PC-3 (cell line): Measurements from ENCODE around the gene ZFYVE27. TPM values are rescaled to one million over a fixed set of nuclear protein-coding genes. Genes with fewer than 3 reads are reported as not detected.

Experiments
- ATAC-seq: fragments of 200-7000 bp; cut with Tn5 transposase; 2 replicates; pipeline ENCODE4 v1.9.1; 2020; ENCODE audit warnings: mild to moderate bottlenecking, moderate library complexity
- BruUV-seq: library from RNA; stranded (reverse); fragments of 400-500 nt; replicated peaks from 2 replicates; lab custom pipeline; 2021; lab: Mats Ljungman, UMichigan
- CTCF ChIA-PET: fragments of 300-600 bp; sonication (Branson Sonifier 250); formaldehyde crosslinking; loops from one replicate; lab custom pipeline; 2022; ENCODE audit warnings: antibody characterized with exemption; lab: Charles Lee
- POLR2A ChIA-PET: fragments of 300-600 bp; sonication (Branson Sonifier 250); formaldehyde crosslinking; loops from one replicate; lab custom pipeline; 2022; ENCODE audit warnings: antibody characterized with exemption; ENCODE audit not compliant: unreplicated experiment; lab: Charles Lee
- DNase-seq: peaks from one replicate; pipeline ENCODE4 v3.0.0-alpha.2; 2015
- H2AFZ ChIP-seq: fragments of 300-600 bp; sonication (generic); 2 replicates; pipeline ENCODE4 v1.6.0; 2016; ENCODE audit warnings: antibody characterized with exemption, low read length
- H3F3A ChIP-seq: fragments of 300-600 bp; sonication (generic); one replicate; pipeline ENCODE4 v1.6.0; 2017; ENCODE audit warnings: antibody characterized with exemption, low read length, control low read depth, mild to moderate bottlenecking; ENCODE audit not compliant: unreplicated experiment
- H3K27ac ChIP-seq: fragments of 300-600 bp; sonication (generic); 2 replicates; pipeline ENCODE4 v1.5.1; 2016; ENCODE audit warnings: mild to moderate bottlenecking, low read length
- H3K27me3 ChIP-seq: fragments of 300-600 bp; sonication (generic); 2 replicates; pipeline ENCODE4 v1.6.1; 2016; ENCODE audit warnings: low read length, mixed read lengths
- H3K36me3 ChIP-seq: fragments of 300-600 bp; sonication (generic); 2 replicates; pipeline ENCODE4 v1.6.1; 2016; ENCODE audit warnings: low read depth, mixed run types, low read length, mixed read lengths
- H3K4me1 ChIP-seq: fragments of 300-600 bp; sonication (generic); 2 replicates; pipeline ENCODE4 v1.5.1; 2016; ENCODE audit warnings: low read length; ENCODE audit not compliant: insufficient read depth
- H3K4me2 ChIP-seq: fragments of 300-600 bp; sonication (generic); 2 replicates; pipeline ENCODE4 v1.6.0; 2016; ENCODE audit warnings: low read length
- H3K4me3 ChIP-seq: fragments of 300-600 bp; sonication (generic); 2 replicates; pipeline ENCODE4 v1.5.1; 2016; ENCODE audit warnings: mild to moderate bottlenecking, low read length, mixed read lengths
- H3K79me2 ChIP-seq: fragments of 300-600 bp; sonication (generic); 2 replicates; pipeline ENCODE4 v1.6.1; 2017; ENCODE audit warnings: low read length, mixed read lengths
- H3K9ac ChIP-seq: fragments of 300-600 bp; sonication (generic); 2 replicates; pipeline ENCODE4 v1.6.0; 2016; ENCODE audit warnings: mild to moderate bottlenecking, low read length
- H3K9me2 ChIP-seq: fragments of 300-600 bp; sonication (generic); replicated peaks from 2 replicates; pipeline ENCODE4 v1.6.1; 2016; ENCODE audit warnings: mixed run types, low read length, mixed read lengths
- H3K9me3 ChIP-seq: fragments of 300-600 bp; sonication (generic); 2 replicates; pipeline ENCODE4 v1.6.1; 2016; ENCODE audit warnings: low read length, mixed read lengths
- H4K20me1 ChIP-seq: fragments of 300-600 bp; sonication (generic); 2 replicates; pipeline ENCODE4 v1.6.1; 2016; ENCODE audit warnings: low read length, mixed read lengths
- CTCF ChIP-seq: fragments of 300-600 bp; sonication (generic); conservative IDR thresholded peaks from 2 replicates; pipeline ENCODE4 v1.5.1; 2017; ENCODE audit warnings: antibody characterized with exemption, low read depth, mild to moderate bottlenecking, low read length
- EZH2 ChIP-seq: fragments of 300-600 bp; sonication (generic); IDR thresholded peaks from one replicate; pipeline ENCODE4 v1.6.1; 2017; ENCODE audit warnings: antibody characterized with exemption, mild to moderate bottlenecking, low read length; ENCODE audit not compliant: unreplicated experiment
- EZH2phosphoT487 ChIP-seq: fragments of 300-600 bp; sonication (generic); IDR thresholded peaks from 2 replicates; pipeline ENCODE4 v1.6.1; 2018; ENCODE audit warnings: mild to moderate bottlenecking, antibody characterized with exemption, low read length, borderline replicate concordance
- intact Hi-C: fragments of 100-400 bp; cut with micrococcal nuclease; formaldehyde crosslinking; loops from 2 replicates; pipeline ENCODE4 v1.9.0; 2023
- total RNA-seq: library from RNA; depleted of rRNA; stranded (reverse); fragments of >200 nt; gene quantifications from 2 replicates; pipeline ENCODE4 v1.2.3, GENCODE V29; 2014

The ZFYVE27 gene
- total RNA-seq, 1 experiment from 2014 or later: 13.1 TPM

- Histone ChIP-seq H3K27ac (peak within 1 kb of the TSS; percentile 57), H3F3A (no peaks in the 10 kb centered on the region), H3K4me3 (peak within 1 kb of the TSS; percentile 83), H3K27me3 (no peaks in the 10 kb centered on the region), H3K4me2 (peak within 1 kb of the TSS; percentile 86), H3K9ac (peak within 1 kb of the TSS; percentile 79), H3K36me3 (peaks cover 7% of the 10 kb centered on the region; the same call in 1 of the 2 replicates), H3K9me2 (no peaks in the 10 kb centered on the region), H3K9me3 (no peaks in the 10 kb centered on the region), H2AFZ (peak within 1 kb of the TSS; percentile 48), H4K20me1 (no peaks in the 10 kb centered on the region), H3K4me1 (peaks cover 41% of the 10 kb centered on the region), H3K79me2 (peaks cover 42% of the 10 kb centered on the region)
- intact Hi-C loops: no loop called here
- no TSS peak for BruUV-seq
- TF ChIP-seq EZH2phosphoT487 (no peak), CTCF (no peak), EZH2 (no peak)
- POLR2A ChIA-PET: interaction anchor here (0.6 to 1.0 kb wide), 2 partner anchors 23 to 64 kb away, joined by 3 read pairs; partner anchors contain the start of gene ZFYVE27
- DNase-seq (peak; percentile 54), ATAC-seq (peak; percentile 54)
- CTCF ChIA-PET: interaction anchor here (0.6 to 1.9 kb wide), 3 partner anchors 18 to 76 kb away, joined by 4 to 9 read pairs (median 5); partner anchors contain the start of gene AVPI1
Observed at GRCh38 chr10:97713339-97713825, 23.5 kb upstream of the ZFYVE27 start, which contains the start of gene MARVELD1. Gene MARVELD1, plus strand, starts transcription at chr10:97713730. Its CDS starts 147 bp downstream, at chr10:97713877.

DNA sequence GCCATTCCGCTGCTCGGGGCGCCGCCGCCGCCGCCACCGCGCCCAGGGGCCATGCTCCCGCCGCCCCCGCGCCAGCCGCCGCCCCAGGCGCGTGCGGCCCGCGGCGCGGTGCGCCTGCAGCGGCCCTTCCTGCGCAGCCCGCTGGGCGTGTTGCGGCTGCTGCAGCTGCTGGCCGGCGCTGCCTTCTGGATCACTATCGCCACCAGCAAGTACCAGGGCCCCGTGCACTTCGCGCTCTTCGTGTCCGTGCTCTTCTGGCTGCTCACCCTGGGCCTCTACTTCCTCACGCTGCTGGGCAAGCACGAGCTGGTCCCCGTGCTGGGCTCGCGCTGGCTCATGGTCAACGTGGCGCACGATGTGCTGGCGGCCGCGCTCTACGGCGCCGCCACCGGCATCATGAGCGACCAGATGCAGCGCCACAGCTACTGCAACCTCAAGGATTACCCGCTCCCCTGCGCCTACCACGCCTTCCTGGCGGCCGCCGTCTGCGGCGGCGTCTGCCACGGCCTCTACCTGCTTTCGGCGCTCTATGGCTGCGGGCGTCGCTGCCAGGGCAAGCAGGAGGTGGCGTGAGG, 23.0 kb upstream of the ZFYVE27 start:
- H3K9ac ChIP-seq: peak overlapping the region; percentile 79
- H3K4me2 ChIP-seq: peak overlapping the region; percentile 86
- H3K27me3 ChIP-seq: no peaks in the 10 kb centered on the region
- H3F3A ChIP-seq: no peaks in the 10 kb centered on the region
- H3K27ac ChIP-seq: peak overlapping the region; percentile 57
- H3K4me1 ChIP-seq: peaks cover 45% of the 10 kb centered on the region
- BruUV-seq: no TSS peak
- ATAC-seq (peak; percentile 52), DNase-seq (peak; percentile 52)
- intact Hi-C loops: no loop called here
- ChIA-PET CTCF (interaction anchor here (0.5 to 1.9 kb wide), 3 partner anchors 27 to 76 kb away, joined by 4 to 9 read pairs (median 5); partner anchors contain the start of gene AVPI1), POLR2A (interaction anchor here (0.6 to 1.0 kb wide), 2 partner anchors 23 to 65 kb away, joined by 3 read pairs; partner anchors contain the start of gene ZFYVE27)
- peaks cover 7% of the 10 kb centered on the region; the same call in 1 of the 2 replicates for H3K36me3 ChIP-seq
- H4K20me1 ChIP-seq: no peaks in the 10 kb centered on the region
- H3K79me2 ChIP-seq: peaks cover 42% of the 10 kb centered on the region
- TF ChIP-seq EZH2 (no peak), EZH2phosphoT487 (peak; percentile 96), CTCF (peak; percentile 32; the same call in 1 of the 2 replicates)
- peak overlapping the region; percentile 83 for H3K4me3 ChIP-seq
- H2AFZ ChIP-seq: peak overlapping the region; percentile 40
- no peaks in the 10 kb centered on the region for H3K9me2 ChIP-seq
- no peaks in the 10 kb centered on the region for H3K9me3 ChIP-seq
